Glutamatergic neuron (in vitro differentiated cells): ENCODE measurements around the gene PDRG1. TPM values are rescaled to one million over a fixed set of nuclear protein-coding genes. Genes with fewer than 3 reads are reported as not detected.

ENCODE experiments used
- DNase-seq: peaks from one replicate; pipeline ENCODE4 v3.0.0; 2022
- H3K27ac Mint-ChIP-seq: one replicate; pipeline ENCODE4 v1.8.0; 2020; ENCODE audit warnings: mild to moderate bottlenecking, mixed read lengths, inconsistent platforms; ENCODE audit not compliant: unreplicated experiment
- H3K27me3 Mint-ChIP-seq: one replicate; pipeline ENCODE4 v1.8.0; 2020; ENCODE audit warnings: mild to moderate bottlenecking, moderate library complexity, mixed read lengths, inconsistent platforms; ENCODE audit not compliant: unreplicated experiment
- H3K36me3 Mint-ChIP-seq: one replicate; pipeline ENCODE4 v1.8.0; 2020; ENCODE audit warnings: mild to moderate bottlenecking, mixed read lengths, inconsistent platforms; ENCODE audit not compliant: unreplicated experiment
- H3K4me1 Mint-ChIP-seq: one replicate; pipeline ENCODE4 v1.8.0; 2020; ENCODE audit warnings: mild to moderate bottlenecking, low read depth, mixed read lengths, inconsistent platforms; ENCODE audit not compliant: unreplicated experiment
- H3K4me3 Mint-ChIP-seq: one replicate; pipeline ENCODE4 v1.8.0; 2020; ENCODE audit warnings: mild to moderate bottlenecking, mixed read lengths, inconsistent platforms; ENCODE audit not compliant: unreplicated experiment
- H3K9me3 Mint-ChIP-seq: one replicate; pipeline ENCODE4 v1.8.0; 2020; ENCODE audit warnings: mild to moderate bottlenecking, moderate library complexity, mixed read lengths, inconsistent platforms; ENCODE audit not compliant: unreplicated experiment
- total RNA-seq: library from RNA; stranded (reverse); fragmentation: NEBNext Ultra II Directional; extraction: Animal tissue kit (Norgen Biotek cat#: 25700); gene quantifications from one replicate; pipeline ENCODE4 v1.2.1, GENCODE V29; 2021; ENCODE audit not compliant: unreplicated experiment
- TF ChIP-seq, protein P1 (sequence below): fragments of 200-600 bp; sonication (generic); IDR thresholded peaks from one replicate; pipeline ENCODE4 v1.5.0; 2021; ENCODE audit not compliant: partially characterized antibody, unreplicated experiment

The PDRG1 gene
- total RNA-seq, 1 donor from 2014 or later, result 69.5 TPM

DNA sequence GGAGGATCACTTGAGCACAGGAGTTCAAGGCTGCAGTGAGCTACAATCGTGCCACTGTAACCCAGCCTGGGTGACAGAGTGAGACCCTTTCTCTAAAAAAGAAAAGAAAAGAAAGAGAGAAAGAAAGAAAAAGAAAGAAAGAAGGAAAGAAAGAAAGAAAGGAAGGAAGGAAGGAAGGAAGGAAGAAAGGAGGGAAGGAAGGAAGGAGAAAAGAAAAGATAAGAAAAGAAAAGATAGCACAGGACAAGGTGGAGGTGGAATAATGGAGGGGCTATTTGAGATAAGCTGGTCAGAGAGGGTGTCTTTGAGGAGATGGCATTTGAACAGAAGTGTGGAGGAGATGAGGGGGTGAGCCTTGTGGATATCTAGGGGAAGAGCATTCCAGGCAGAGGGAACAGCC, 2.7 kb upstream of the PDRG1 start:
- peak overlapping the region; percentile 25 for H3K27ac Mint-ChIP-seq
- TF ChIP-seq, protein P1, sequence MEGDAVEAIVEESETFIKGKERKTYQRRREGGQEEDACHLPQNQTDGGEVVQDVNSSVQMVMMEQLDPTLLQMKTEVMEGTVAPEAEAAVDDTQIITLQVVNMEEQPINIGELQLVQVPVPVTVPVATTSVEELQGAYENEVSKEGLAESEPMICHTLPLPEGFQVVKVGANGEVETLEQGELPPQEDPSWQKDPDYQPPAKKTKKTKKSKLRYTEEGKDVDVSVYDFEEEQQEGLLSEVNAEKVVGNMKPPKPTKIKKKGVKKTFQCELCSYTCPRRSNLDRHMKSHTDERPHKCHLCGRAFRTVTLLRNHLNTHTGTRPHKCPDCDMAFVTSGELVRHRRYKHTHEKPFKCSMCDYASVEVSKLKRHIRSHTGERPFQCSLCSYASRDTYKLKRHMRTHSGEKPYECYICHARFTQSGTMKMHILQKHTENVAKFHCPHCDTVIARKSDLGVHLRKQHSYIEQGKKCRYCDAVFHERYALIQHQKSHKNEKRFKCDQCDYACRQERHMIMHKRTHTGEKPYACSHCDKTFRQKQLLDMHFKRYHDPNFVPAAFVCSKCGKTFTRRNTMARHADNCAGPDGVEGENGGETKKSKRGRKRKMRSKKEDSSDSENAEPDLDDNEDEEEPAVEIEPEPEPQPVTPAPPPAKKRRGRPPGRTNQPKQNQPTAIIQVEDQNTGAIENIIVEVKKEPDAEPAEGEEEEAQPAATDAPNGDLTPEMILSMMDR, result no peak
- H3K27me3 Mint-ChIP-seq, result peaks cover 28% of the 10 kb centered on the region
- peaks cover 54% of the 10 kb centered on the region for H3K4me1 Mint-ChIP-seq
- H3K4me3 Mint-ChIP-seq, result peak overlapping the region; percentile 1
- peaks cover 30% of the 10 kb centered on the region for H3K9me3 Mint-ChIP-seq
- H3K36me3 Mint-ChIP-seq, result no peaks in the 10 kb centered on the region
- DNase-seq, result no peak

DNA sequence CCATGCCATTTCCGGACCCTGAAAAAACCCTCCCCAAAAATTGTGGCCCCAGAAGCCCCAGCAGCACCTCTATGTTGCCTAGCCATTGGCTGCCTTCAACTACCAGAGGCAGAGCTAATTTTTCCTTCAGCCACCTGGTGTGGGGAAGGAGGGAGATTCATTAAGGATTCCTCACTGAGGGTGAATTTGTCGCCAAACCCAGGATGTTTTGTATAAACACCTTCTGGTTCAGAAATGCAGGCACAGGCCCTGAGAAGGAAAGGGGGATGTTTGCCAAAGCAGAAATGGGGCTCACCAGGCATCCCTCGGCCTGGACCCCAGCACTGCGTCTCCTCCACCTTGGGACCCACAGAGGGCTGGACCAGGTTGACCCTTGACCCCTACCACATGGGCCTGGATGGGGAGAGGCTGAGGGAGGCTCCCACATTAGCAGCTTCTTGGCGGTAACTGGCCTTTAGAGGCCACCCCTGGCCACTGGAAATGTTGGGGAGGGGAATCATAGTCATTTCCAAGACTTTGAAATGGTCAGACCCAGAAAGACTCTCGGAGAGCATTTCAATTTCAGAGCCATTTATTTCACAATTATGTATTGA, 1.8 kb upstream of the PDRG1 start:
- DNase-seq, result no peak
- peaks cover 52% of the 10 kb centered on the region for H3K4me1 Mint-ChIP-seq
- H3K9me3 Mint-ChIP-seq, result peaks cover 33% of the 10 kb centered on the region
- no peak overlapping the region for H3K4me3 Mint-ChIP-seq
- peaks cover 4% of the 10 kb centered on the region for H3K36me3 Mint-ChIP-seq
- H3K27ac Mint-ChIP-seq, result no peak overlapping the region
- TF ChIP-seq, protein P1, result no peak
- peaks cover 29% of the 10 kb centered on the region for H3K27me3 Mint-ChIP-seq

DNA sequence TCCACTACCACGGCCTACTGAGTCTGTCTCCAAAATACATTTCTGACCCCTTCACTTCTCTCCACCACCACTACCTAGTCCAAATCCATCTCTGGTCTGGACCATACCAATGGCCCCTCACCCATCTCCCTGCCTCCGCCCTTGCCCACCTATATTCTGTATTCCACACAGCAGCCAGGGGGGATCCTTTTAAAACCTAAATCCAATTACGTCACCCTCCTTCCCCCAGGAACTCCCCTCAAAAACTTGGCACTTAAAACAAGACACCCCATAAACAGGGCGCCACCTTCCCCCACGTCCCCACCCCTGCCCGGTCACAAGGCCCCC, 680 bp downstream of the PDRG1 start:
- peaks cover 20% of the 10 kb centered on the region for H3K9me3 Mint-ChIP-seq
- H3K27ac Mint-ChIP-seq, result peak overlapping the region; percentile 97
- peak overlapping the region; percentile 96 for H3K4me3 Mint-ChIP-seq
- peaks cover 22% of the 10 kb centered on the region for H3K27me3 Mint-ChIP-seq
- TF ChIP-seq, protein P1, result no peak
- DNase-seq, result no peak
- H3K4me1 Mint-ChIP-seq, result peaks cover 35% of the 10 kb centered on the region
- peaks cover 16% of the 10 kb centered on the region for H3K36me3 Mint-ChIP-seq

DNA sequence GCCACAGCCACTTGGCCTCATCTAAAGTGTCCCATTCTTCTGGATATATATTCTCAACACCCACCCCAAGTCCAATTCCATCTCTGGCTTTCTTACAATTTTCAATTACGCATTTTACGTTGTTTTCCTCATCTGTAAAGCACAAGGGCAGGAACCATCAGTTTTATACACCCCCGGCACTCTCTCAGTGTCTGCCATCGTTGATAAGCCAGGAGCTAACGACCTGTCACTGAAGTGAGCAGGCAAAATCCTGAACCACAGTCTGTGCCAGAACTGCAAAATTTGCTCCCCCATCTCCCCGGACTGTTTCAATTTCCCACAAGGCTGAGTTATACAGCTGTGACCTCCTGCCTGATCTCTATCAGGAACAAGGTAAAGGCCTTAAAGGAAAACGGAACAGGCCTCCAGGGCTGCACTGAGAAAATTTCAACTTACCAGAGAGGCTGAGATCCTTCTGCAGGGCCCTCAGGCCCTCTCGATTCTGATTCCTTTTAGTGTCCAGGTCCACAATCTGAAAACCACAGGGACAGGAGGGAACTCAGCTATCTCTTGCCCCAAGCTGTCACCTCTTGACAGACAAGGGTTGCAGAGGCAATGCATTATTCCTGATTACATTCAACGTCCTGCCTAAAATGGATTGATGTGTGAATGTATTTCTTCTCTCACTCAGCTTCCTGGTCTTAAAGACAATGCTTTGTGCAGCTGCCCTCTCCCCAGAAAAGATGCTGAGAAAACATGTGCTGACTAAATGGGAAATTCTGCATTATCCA, 1.8 kb downstream of the PDRG1 start:
- H3K9me3 Mint-ChIP-seq, result peaks cover 20% of the 10 kb centered on the region
- peak overlapping the region; percentile 19 for H3K27ac Mint-ChIP-seq
- H3K4me1 Mint-ChIP-seq, result peaks cover 28% of the 10 kb centered on the region
- H3K27me3 Mint-ChIP-seq, result peaks cover 16% of the 10 kb centered on the region
- no peak for DNase-seq
- peaks cover 17% of the 10 kb centered on the region for H3K36me3 Mint-ChIP-seq
- peak overlapping the region; percentile 96 for H3K4me3 Mint-ChIP-seq
- TF ChIP-seq, protein P1, result no peak

DNA sequence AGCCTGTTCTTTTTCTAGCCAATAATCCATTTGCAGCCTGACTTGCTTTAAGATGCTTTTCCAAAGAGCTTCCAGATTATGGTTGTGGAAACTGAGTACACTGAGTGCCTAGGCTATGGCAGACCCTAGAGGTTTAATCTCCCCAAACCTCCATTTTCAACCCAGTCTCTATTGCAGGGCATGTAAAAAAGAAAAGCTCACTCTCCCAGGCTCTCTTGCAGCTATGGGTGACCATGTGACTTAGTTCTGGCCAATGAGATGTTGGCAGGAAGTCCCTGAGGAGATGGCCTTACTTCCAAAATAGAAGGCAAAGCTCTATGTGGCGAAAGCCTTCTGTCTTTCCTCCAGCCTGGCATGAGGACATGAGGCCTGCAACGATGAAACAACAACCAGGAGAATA, 3.8 kb downstream of the PDRG1 start:
- peak overlapping the region; percentile 6 for H3K4me3 Mint-ChIP-seq
- no peak for DNase-seq
- H3K36me3 Mint-ChIP-seq, result peaks cover 17% of the 10 kb centered on the region
- peaks cover 23% of the 10 kb centered on the region for H3K4me1 Mint-ChIP-seq
- H3K27ac Mint-ChIP-seq, result no peak overlapping the region
- TF ChIP-seq, protein P1, result no peak
- H3K9me3 Mint-ChIP-seq, result peaks cover 17% of the 10 kb centered on the region
- H3K27me3 Mint-ChIP-seq, result peaks cover 14% of the 10 kb centered on the region
